Stromal cell of bone marrow (primary cell): ENCODE data around the gene DCAF6.

Experiments used
- DNase-seq: peaks from one replicate; pipeline ENCODE4 v3.0.0-alpha.2; 2012; ENCODE audit warnings: low read depth

DCAF6 gene

DNA sequence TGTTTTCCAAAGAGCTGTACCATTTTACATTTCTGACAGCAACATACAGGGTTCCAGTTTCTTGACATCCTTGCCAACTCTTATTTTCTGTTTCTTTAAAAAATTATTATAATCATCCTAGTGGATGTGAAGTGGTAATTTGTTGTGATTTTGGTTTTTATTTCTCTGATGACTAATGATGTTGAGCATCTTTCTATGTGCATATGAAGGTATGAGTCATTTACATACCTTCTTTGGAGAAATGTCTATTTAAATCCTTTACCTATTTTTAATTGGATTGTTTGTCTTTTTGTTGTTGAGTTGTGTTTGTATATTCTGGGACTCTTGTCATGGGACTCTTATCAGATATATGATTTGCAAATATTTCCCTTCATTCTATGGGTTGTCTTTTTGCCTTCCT, 21.2 kb downstream of the DCAF6 start:
- DNase-seq: no peak

GRCh38 chr1:167964646-167965045, 28.2 kb downstream of the DCAF6 start:
- DNase-seq: no peak

DNA sequence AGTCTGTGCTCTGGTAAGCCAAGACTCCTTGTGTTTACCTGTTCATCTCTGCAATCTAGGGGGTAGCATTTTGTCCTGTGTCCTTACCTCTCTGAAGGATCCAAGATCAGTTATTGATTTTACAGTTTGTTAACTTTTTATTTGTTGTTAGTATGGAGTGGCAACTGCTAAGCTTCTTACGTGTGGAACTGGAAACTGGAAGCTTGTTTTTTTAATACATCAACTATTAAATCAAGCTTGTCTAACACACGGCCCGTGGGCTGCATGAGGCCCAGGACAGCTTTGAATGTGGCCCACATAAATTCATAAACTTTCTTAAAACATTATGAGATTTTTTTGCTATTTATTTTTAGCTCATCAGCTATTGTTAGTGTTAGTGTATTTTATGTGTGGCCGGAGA, 29.6 kb downstream of the DCAF6 start:
- DNase-seq: no peak

DNA sequence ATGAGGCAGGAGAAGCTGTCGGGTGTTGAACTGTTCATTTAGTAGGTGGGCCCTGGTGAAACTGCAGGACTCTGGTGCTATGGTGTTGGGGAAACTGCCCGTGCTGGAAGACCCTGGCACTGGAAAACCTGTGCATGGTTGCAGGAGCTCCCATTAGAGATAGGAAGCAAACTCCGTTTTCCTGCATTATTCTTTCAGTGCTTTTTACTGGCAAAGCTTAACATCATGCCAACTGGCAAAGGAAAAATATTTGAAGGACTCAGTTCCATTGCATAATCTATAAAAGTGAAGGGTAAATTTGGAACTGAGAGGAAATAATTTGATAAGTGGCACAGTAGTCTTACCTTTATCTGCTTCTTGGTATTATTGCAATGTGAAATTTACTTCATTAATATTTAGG, 32.1 kb downstream of the DCAF6 start:
- no peak for DNase-seq

GRCh38 chr1:167973832-167974231, 37.3 kb downstream of the DCAF6 start:
- no peak for DNase-seq

DNA sequence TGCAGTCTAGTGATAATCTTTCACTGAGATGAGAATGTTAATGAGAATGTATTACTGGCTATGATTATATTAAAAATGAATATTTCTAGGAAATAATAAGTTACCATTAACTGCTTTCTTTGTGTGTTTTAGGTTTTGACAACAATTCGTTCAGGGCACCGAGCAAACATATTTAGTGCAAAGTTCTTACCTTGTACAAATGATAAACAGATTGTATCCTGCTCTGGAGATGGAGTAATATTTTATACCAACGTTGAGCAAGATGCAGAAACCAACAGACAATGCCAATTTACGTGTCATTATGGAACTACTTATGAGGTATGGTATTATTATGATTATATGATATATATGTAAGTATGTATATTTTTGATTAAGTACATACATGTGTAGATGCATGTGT, 38.2 kb downstream of the DCAF6 start:
- DNase-seq: no peak

DNA sequence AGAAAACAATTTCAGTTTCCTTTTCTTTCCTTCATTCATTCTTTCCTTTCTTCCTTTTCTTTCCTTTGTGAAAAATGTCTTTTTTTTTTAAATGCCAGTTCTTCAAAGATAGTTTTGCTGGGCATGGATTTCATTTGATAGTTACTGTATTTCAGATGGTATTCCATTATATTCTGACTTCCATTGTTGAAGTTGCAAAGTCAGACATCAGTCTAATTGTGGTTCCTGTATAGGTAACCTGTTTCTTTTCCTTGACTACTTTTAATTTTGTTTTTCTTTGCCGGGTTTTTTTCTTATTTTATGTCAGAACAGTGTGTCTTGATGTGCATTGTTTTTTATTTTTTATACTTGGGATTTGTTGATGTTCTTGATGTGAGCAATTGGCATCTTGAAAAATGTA, 40.8 kb downstream of the DCAF6 start:
- DNase-seq: no peak

- no peak for DNase-seq
These were observed 45.5 kb downstream of the DCAF6 start for GRCh38 chr1:167981933-167982332.

DNA sequence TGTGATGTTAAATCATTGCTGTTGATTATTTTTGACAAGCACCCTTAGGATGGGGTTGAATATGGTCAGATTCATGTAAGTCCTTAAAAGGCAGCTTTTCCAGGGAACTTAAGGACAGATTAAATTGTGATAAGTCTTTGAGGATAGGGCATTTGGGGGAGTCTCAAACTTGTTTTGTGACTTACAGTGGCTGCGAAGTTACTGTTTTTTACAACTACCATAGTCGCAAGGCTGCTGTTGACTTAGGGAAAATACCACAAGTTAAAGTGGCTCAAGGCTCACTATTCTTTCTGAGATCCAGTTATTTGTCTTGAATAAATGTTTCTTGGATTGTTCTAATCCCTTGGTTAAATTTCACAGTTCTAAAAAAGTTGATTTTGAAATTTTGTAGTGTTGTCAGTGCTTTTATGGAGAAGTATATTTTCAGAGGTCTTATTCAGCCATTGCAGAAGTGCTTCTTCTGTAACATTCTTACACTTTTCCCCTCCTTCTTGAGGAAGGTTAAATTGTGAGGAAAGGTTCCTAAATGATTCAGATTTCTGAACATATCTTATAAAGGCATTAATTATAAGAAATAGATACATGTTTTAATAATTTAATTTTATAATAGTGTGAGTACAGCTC, 47.4 kb downstream of the DCAF6 start:
- DNase-seq: no peak

- no peak for DNase-seq
These were observed 48.5 kb downstream of the DCAF6 start for GRCh38 chr1:167984886-167985489.

- DNase-seq: no peak
These were observed 50.7 kb downstream of the DCAF6 start for GRCh38 chr1:167987174-167987573.

DNA sequence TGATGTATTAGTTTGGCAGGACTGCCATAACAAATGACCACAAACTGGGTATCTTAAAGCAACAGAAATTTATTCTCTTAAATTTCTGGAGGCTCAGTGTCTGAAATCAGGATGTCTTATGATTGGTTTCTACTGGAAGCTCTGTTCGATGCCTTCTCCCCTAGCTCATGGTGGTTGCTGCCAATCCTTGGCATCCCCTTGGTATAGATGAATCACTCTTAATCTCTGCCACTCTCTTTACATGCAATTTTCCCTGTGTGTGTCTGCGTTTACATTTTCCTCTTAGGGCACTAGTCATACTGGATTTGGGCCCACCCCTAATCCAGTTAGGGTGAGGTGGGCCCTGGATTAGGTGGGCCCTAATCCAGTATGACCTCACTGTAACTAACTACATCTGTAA, 55.1 kb downstream of the DCAF6 start:
- no peak for DNase-seq

DNA sequence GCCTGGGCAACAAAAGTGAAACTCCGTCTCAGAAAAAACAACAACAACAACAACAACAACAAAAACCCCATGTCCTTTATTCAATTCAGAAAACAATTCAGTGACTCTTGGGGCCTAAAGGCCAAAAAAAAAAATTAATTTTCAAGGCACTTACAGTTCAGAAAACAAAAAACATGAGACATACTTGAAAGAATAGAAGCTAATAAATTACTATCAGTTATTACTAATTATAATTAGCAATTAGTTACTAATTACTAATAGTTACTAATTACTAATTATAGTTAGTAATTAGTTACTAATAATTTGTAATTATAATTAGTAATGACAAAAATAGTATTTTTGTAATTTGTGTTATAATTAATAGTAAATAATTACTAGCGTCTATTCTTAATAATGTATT, 57.2 kb downstream of the DCAF6 start:
- DNase-seq: no peak

DNA sequence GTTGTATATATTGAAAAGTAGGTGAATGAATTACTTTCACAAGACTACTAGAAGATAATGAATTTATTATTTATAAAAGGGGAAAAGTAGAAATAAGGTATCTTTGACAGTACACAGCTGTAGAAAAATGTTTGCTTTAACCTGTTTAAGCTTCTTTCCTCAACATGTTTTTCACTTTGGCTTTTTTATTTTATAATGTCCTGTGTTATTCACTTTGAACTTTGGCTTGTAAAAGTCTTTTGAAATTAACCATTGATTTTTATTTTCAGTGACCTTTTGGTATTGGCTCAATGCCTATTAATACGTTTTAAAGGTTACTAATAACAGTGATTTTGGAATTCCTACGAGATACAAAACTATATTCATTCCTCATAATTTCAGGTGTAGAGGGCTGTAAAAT, 58.1 kb downstream of the DCAF6 start:
- DNase-seq: no peak

GRCh38 chr1:167995038-167995437, 58.6 kb downstream of the DCAF6 start:
- DNase-seq: no peak

DNA sequence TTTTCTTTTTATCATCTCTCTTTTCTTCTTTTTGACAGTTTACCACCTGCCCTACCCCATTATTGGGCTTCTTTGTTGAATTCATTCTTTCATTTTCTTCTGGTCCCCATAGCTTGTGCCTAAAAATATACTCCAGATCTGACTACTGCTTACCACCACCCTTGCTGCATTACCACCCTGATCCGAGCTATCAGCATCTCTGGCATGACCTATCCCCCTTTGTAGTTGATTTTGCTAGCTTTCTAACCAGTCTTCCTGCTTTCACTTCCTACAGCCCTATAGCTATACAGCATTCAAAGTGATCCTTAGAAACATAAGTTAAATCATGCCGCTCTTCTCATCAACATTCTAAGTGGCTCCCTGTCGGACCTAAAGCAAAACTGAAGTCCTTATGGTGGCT, 59.8 kb downstream of the DCAF6 start:
- DNase-seq: no peak

DNA sequence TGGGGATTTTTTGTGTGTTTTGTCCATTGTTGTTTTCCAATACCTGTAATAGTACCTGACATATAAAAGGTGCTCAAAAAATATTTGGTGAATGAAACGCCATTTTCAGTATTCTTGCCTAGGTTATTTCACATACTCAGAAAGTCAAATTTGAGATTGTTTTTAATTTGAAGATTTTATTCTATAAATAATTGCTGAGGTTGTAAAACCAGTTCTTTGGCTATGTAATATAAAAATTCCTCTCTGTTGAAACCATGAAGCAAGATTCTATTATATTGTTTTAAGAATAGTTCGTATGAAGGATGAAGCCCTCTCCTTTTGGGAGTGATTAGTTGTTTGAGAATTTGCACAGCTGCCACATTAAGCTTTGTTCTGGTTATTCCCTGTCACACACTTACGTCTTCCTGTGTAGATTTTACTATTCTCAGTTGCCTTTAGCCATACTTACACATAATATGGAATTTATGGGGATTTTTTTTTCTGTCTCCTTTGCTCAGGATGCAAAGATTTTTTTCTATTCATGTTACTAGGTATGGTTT, 60.6 kb downstream of the DCAF6 start:
- no peak for DNase-seq

DNA sequence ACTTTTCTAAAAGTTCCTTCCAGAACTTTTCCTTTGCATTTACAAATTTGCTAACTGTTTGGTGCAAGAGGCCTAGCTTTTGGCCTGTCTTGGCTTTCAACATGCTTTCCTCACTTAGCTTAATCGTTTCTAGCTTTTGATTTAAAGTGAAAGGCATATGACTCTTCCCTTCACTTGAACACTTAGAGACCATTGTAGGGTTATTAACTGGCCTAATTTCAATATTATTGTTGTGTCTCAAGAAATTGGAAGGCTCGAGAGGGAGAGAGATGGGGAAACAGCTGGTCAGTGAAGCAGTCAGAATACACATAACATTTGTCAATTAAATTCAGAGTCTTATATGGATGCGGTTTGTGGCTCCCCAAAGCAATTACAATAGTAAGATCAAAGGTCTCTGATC, 63.4 kb downstream of the DCAF6 start:
- no peak for DNase-seq

- no peak for DNase-seq
These were observed 64.2 kb downstream of the DCAF6 start for GRCh38 chr1:168000656-168001055.

- no peak for DNase-seq
These were observed 64.7 kb downstream of the DCAF6 start for GRCh38 chr1:168001213-168001612.

DNA sequence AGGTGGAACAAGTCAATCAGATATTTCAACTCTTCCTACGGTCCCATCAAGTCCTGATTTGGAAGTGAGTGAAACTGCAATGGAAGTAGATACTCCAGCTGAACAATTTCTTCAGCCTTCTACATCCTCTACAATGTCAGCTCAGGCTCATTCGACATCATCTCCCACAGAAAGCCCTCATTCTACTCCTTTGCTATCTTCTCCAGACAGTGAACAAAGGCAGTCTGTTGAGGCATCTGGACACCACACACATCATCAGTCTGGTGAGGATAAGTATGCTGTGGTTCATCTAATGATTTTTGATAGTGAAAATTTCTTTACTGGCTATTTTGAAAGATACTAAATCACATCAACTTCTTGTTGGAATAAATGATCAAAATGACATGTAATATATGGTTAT, 68.0 kb downstream of the DCAF6 start:
- no peak for DNase-seq

DNA sequence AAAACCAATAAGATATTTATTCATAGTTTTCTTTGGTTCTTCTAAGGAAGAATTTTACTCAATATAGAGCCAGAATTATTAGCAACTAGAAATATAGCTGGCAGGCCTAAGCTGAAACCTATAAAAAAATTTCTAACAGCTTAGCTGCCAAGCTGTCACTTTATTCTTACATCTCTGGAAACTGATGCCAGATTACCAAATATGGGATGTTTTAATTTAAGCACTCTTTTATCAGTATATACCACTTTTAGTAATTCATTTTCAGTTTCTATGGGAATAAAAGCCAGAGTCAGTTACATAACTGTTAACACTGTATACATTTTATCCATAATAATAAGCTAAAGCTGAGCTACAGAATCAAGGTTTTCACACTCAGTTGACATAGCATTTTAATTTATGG, 69.0 kb downstream of the DCAF6 start:
- DNase-seq: no peak

GRCh38 chr1:168007691-168008090, 71.2 kb downstream of the DCAF6 start:
- no peak for DNase-seq

DNA sequence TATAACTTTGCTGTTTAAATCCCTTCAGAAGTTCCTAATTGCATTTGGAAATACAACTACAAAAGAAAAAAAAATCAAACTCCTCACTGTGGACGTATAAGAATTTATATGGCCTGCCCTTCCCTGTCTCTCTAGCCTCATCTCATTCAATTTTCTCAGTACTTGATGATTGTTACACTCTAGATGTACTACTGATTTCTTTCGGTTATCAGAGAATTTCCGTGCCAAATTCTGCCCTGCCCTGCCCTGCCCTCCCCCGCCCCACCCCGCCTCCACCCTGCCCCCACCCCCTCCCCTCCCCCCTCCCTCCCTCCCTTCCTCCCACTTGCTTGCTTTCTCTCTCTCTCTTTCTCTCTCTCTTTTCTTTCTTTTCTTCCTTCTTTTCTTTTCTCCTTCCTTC, 72.1 kb downstream of the DCAF6 start:
- no peak for DNase-seq
